Measurements from ENCODE around the gene XXYLT1.

Gene XXYLT1

DNA sequence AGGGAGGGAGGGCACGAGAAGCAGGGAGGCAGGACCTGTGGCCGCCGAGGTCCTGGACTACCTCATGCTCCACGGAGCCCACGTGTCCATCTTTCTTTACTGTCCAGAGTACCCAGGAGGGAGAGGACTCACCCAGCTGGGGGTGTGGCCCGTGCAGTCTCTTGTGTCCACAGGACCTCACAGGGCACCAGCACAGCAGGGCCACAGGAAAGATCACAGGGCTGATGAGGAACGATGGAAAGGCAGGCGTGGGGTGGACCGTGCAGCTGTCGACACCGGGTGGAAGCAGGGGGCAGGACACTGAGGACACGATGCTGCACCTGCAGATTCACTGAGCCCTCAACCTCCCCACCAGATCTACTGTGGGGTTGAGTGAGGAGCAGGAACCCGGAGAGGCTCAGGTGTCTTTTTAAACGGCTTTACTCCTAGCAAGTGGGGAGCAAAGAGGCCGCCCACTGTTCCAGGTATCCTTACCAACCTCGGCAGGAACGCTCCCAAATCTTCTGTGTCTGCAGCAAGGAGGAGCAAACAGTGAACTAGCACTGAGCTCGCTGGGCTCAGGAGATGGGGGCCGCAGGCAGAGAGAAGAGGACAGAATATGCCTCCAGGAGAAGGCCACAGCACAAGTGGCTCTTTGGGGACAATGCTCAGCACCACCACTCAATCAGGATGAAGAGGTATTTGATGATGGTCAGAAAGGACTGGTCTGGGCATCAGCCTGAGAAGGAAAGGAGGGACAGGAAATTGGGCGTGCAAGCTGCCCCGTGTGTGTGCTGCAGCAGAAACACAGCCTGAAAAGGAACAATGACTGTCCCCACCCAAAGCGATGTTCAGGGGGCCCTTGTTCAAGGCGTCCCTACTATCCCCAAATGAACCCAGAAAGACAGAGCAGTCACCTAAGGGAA is 198.8 kb downstream of the XXYLT1 start:
- H3F3A ChIP-seq (ENCODE audit: insufficient read depth), result no peaks in the 10 kb centered on the region
- no peaks in the 10 kb centered on the region for H3K36me3 ChIP-seq (ENCODE audit: low read length)
- no peak overlapping the region for H3K27ac ChIP-seq (ENCODE audit: low read depth, low read length)
- H3K27me3 ChIP-seq (ENCODE audit: low read length), result no peaks in the 10 kb centered on the region
- no peak overlapping the region for H2AFZ ChIP-seq (ENCODE audit: low read depth, low read length, severe bottlenecking)
- TF ChIP-seq EZH2phosphoT487 (conservative IDR thresholded peaks at IDR 0.05; ENCODE audit: low read length), result no peak
- TF ChIP-seq, protein P1, sequence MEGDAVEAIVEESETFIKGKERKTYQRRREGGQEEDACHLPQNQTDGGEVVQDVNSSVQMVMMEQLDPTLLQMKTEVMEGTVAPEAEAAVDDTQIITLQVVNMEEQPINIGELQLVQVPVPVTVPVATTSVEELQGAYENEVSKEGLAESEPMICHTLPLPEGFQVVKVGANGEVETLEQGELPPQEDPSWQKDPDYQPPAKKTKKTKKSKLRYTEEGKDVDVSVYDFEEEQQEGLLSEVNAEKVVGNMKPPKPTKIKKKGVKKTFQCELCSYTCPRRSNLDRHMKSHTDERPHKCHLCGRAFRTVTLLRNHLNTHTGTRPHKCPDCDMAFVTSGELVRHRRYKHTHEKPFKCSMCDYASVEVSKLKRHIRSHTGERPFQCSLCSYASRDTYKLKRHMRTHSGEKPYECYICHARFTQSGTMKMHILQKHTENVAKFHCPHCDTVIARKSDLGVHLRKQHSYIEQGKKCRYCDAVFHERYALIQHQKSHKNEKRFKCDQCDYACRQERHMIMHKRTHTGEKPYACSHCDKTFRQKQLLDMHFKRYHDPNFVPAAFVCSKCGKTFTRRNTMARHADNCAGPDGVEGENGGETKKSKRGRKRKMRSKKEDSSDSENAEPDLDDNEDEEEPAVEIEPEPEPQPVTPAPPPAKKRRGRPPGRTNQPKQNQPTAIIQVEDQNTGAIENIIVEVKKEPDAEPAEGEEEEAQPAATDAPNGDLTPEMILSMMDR (IDR thresholded peaks at IDR 0.05; ENCODE audit: insufficient read depth, low read length, poor library complexity, severe bottlenecking), result no peak
- no peaks in the 10 kb centered on the region for H3K79me2 ChIP-seq (ENCODE audit: insufficient read depth, low read length)
- no peak overlapping the region for H3K9ac ChIP-seq (ENCODE audit: low read length)
- no peaks in the 10 kb centered on the region for H4K20me1 ChIP-seq (ENCODE audit: low read depth, low read length)
- H3K4me2 ChIP-seq (ENCODE audit: low read depth, low read length, poor library complexity, severe bottlenecking), result no peak overlapping the region
- no peaks in the 10 kb centered on the region for H3K9me2 ChIP-seq (replicated peaks; ENCODE audit: insufficient read depth, low read length)
- no peak overlapping the region for H3K4me3 ChIP-seq (ENCODE audit: insufficient read depth, low read length, poor library complexity, severe bottlenecking)
- H3K9me3 ChIP-seq (ENCODE audit: insufficient read depth, low read length), result no peaks in the 10 kb centered on the region

DNA sequence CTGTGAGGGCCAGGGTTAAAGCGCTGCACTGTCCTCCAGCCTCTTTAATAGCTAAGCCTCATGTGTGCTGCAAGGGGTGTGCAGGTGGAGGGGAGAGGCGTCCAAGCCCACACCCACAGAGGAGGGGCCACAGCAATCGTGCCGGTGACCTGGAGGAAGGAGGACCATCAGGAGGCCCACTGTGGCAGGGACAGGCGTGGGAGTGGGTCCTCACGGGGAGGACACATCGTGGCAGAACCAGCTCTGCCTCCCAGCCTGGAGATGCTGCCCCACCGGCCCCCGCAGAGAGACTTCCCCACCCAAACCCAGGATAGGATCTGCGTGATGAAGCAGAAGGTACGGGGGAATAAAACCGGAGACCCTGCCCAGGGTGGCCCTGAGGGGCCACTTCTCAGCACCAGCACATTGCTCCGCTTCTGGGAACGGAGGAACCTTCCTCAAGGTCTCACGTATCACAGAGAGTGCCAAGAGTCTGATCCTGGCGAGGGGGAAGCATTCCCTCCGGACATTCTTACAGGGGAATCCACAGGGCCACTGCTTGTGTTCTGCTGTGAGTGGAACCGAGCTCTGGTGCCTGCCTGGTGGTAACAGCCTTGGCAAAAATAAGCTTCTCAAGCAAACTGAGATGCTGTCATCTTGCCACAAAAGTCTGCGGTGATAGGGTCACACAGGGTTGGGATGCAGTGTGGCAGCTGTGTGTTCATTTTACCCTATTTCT is 199.8 kb downstream of the XXYLT1 start:
- H3K4me2 ChIP-seq (ENCODE audit: low read depth, low read length, poor library complexity, severe bottlenecking), result no peak overlapping the region
- H4K20me1 ChIP-seq (ENCODE audit: low read depth, low read length), result no peaks in the 10 kb centered on the region
- no peaks in the 10 kb centered on the region for H3K9me3 ChIP-seq (ENCODE audit: insufficient read depth, low read length)
- no peaks in the 10 kb centered on the region for H3K79me2 ChIP-seq (ENCODE audit: insufficient read depth, low read length)
- H3K9ac ChIP-seq (ENCODE audit: low read length), result no peak overlapping the region
- no peak overlapping the region for H2AFZ ChIP-seq (ENCODE audit: low read depth, low read length, severe bottlenecking)
- no peaks in the 10 kb centered on the region for H3F3A ChIP-seq (ENCODE audit: insufficient read depth)
- no peaks in the 10 kb centered on the region for H3K27me3 ChIP-seq (ENCODE audit: low read length)
- H3K4me3 ChIP-seq (ENCODE audit: insufficient read depth, low read length, poor library complexity, severe bottlenecking), result no peak overlapping the region
- no peak overlapping the region for H3K27ac ChIP-seq (ENCODE audit: low read depth, low read length)
- TF ChIP-seq, protein P1 (IDR thresholded peaks at IDR 0.05; ENCODE audit: insufficient read depth, low read length, poor library complexity, severe bottlenecking), result no peak
- no peak for TF ChIP-seq EZH2phosphoT487 (conservative IDR thresholded peaks at IDR 0.05; ENCODE audit: low read length)
- H3K36me3 ChIP-seq (ENCODE audit: low read length), result no peaks in the 10 kb centered on the region
- H3K9me2 ChIP-seq (replicated peaks; ENCODE audit: insufficient read depth, low read length), result no peaks in the 10 kb centered on the region

DNA sequence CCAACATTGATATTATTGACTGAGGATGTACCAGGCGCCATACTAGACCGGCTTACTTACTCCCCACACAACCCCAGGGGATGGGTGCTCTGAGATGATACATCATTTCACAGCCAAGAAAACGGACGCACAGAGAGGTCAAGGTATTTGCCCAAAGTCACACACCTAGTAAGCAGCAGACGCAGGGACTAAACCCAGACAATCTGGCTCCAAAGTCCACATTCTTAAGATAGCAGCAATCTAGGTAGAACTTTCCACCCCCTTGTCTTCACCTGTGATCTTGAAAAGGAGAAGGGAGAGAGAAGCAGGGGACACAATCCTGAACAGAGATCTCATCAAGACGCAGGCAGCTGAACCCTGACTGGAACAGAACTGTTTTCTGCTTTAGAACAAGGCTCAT is 200.6 kb downstream of the XXYLT1 start:
- TF ChIP-seq, protein P1 (IDR thresholded peaks at IDR 0.05; ENCODE audit: insufficient read depth, low read length, poor library complexity, severe bottlenecking), result no peak
- no peak for TF ChIP-seq EZH2phosphoT487 (conservative IDR thresholded peaks at IDR 0.05; ENCODE audit: low read length)
- Histone ChIP-seq H3K27ac (ENCODE audit: low read depth, low read length) (no peak overlapping the region), H3K27me3 (ENCODE audit: low read length) (no peaks in the 10 kb centered on the region), H3K4me2 (ENCODE audit: low read depth, low read length, poor library complexity, severe bottlenecking) (no peak overlapping the region), H3K79me2 (ENCODE audit: insufficient read depth, low read length) (no peaks in the 10 kb centered on the region), H4K20me1 (ENCODE audit: low read depth, low read length) (no peaks in the 10 kb centered on the region), H3K4me3 (ENCODE audit: insufficient read depth, low read length, poor library complexity, severe bottlenecking) (no peak overlapping the region), H2AFZ (ENCODE audit: low read depth, low read length, severe bottlenecking) (no peak overlapping the region), H3K9me3 (ENCODE audit: insufficient read depth, low read length) (no peaks in the 10 kb centered on the region), H3K9me2 (replicated peaks; ENCODE audit: insufficient read depth, low read length) (no peaks in the 10 kb centered on the region), H3K36me3 (ENCODE audit: low read length) (no peaks in the 10 kb centered on the region), H3F3A (ENCODE audit: insufficient read depth) (no peaks in the 10 kb centered on the region), H3K9ac (ENCODE audit: low read length) (no peak overlapping the region)

All from SU-DHL-6 (cell line).